GM12872 (cell line): Measurements from ENCODE around the gene KCNIP4.

Experiments used
- CTCF ChIP-seq: IDR thresholded peaks from 3 replicates; pipeline ENCODE4 v1.5.1; 2011; ENCODE audit warnings: low read depth, mild to moderate bottlenecking, low read length, moderate library complexity; ENCODE audit not compliant: insufficient read depth

Gene KCNIP4

DNA sequence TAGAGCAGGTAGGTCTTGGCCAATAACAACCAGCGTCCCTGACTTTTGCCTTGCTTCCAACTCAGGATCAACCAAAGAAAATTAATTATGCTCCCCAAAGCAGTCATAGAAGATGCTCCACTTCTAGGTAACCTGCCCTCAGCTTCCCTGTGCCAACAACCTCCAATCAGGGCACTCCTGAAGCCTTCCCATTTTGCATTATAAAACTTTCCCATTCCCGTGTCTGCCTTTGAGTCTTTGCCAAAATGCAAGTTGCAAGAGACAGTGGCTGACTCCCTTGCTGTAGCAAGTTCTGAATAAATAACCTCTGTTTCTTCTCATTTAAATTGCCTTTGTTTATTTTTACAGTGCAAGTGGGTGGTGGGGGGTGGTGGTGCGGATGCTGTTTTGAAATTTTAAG, 830.3 kb downstream of the KCNIP4 start:
- TF ChIP-seq CTCF: no peak

DNA sequence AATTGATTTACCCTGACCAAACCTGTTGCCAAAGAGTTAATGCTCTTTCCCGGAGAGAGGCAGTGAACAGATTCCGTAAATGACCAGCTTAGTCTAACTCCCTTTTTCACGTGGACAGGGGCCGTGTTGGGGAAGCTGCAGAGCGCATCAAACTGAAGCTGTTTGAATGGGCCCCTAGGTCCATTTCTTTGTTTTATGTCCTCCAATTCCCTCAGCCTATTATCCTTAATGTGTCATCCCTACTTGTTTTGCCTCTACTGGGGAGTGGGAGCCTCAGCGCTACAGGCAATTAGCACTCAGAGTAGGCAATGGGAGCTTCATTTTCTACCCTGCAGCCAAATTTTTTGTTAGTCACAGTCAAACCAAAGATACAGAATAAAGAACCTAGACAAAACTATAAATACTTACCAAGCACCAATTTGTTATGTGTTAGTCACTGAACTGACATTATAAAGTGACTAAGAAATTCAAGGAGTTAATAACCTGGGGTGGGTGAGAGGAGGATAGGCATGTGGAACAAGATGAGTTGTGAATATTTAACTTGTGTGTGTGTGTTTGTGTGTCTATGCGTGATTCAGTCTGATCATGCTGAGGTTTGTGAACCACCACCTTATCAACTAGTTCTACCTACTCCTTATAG, 830.9 kb downstream of the KCNIP4 start:
- TF ChIP-seq CTCF: no peak

DNA sequence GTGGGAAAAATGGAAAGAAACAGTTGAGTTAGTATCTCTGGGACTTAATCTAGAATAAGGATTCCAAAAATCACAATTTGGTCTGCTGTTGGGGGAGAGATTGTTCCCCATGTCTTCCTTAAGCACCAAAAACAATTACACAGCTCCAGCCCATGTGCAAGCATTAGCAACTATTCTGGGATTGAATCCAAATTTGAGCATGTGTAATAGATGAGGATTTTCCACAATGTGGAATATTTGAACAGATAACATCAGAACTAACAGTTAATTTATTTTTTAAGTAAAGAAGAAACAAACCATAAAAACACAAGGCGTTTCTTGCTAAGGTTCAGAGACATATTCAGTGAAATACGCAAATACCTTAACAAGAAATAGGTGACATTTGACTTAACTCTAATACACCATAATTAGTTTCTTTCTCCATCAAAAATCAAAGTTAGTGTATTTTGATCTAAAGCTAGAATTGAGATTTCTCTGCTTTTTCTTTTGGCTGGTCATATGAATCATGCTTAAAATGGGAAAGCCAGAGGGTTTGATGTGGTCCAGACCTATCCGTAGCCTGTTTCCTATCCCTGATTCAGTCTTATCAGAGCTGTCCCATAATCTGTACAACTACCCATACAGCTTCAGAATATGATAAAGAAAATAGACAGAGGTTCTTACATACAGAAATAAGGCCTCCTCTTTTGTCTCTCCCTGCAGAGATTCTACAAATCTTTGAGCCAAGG, 834.9 kb downstream of the KCNIP4 start:
- no peak for TF ChIP-seq CTCF

DNA sequence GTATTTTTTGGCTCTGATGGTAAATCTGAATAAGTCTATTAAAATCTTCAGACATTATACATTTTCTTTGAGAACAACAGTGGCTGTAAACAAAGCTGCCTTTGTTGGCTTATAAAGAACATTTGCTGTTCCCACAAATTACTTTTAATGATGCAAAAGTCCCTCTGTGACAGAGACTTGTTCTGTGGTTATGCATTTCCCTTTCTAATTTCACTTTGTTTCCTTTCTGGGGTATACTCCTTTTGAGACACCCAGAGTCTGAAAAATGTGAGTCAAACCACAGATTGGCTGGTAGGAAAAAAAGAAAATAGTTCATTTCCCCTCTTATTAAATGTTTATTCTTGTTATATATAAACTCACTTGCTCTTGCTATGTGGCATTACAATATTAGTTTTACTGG, 845.9 kb downstream of the KCNIP4 start:
- no peak for TF ChIP-seq CTCF

DNA sequence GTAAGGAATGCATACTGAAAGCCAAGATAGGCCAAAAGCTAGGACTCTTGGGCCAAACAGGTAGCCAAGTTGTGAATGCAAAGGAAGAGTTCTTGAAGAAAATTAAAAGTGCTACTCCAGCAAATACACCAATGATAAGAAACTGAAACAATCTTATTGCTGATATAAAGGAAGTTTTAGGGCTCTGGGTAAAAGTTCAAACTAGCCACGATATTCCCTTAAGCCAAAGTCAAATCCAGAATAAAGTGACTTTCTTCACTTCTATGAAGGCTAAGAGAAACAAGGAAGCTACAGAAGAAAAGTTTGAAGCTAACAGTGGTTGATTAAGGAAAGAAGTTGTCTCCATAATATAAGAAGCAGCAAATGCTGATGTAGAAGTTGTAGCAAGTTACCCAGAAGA, 850.7 kb downstream of the KCNIP4 start:
- no peak for TF ChIP-seq CTCF

DNA sequence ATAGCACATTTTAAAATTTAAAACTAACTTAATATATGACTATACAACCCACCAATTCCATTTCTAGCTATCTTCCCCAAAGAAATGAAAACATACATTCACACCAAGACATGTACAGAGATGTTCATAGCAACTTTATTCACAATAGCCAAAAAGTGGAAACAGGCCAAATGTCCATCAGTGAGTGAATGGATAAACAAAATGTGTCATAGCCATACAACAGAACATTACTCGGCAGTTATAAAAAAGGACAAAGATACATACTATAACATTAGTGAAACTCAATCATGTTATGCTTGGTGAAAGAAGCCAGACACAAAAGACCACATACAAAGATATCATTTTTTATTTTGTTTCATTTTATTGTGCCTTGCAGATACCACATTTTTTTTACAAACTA, 851.5 kb downstream of the KCNIP4 start:
- no peak for TF ChIP-seq CTCF

- no peak for TF ChIP-seq CTCF
Observed at GRCh38 chr4:21092531-21092930, 856.0 kb downstream of the KCNIP4 start.
